ENCODE measurements around the gene SF1.
A peak's percentile ranks its signal among the peaks of the same experiment; 100 is the strongest.

Gene SF1

GRCh38 chr11:64744544-64745188, 33.7 kb downstream of the SF1 start:
- no peak for TF ChIP-seq POLR2A (IDR thresholded peaks at IDR 0.05; ENCODE audit: low read depth, low read length)
- FAIRE-seq (no peak), DNase-seq (ENCODE audit: insufficient read length, low spot score) (no peak)

- no peak for TF ChIP-seq POLR2A (IDR thresholded peaks at IDR 0.05; ENCODE audit: low read depth, low read length)
- DNase-seq (ENCODE audit: insufficient read length, low spot score): peak; percentile 80
- no peak for FAIRE-seq
Measured at GRCh38 chr11:64743591-64744543, 34.5 kb downstream of the SF1 start, which contains the start of gene RASGRP2. RASGRP2 (minus strand) TSS chr11:64744142; CDS start chr11:64742866, 1,276 bp downstream.

- FAIRE-seq (no peak), DNase-seq (ENCODE audit: insufficient read length, low spot score) (peak; percentile 96)
- TF ChIP-seq POLR2A (IDR thresholded peaks at IDR 0.05; ENCODE audit: low read depth, low read length): no peak
Measured at GRCh38 chr11:64742889-64743590, 35.3 kb downstream of the SF1 start.

- no peak for DNase-seq (ENCODE audit: insufficient read length, low spot score)
- FAIRE-seq: no peak
- TF ChIP-seq POLR2A (IDR thresholded peaks at IDR 0.05; ENCODE audit: low read depth, low read length): no peak
Measured at GRCh38 chr11:64742087-64742888, 36.1 kb downstream of the SF1 start.

GRCh38 chr11:64741375-64742086, 36.8 kb downstream of the SF1 start:
- no peak for TF ChIP-seq POLR2A (IDR thresholded peaks at IDR 0.05; ENCODE audit: low read depth, low read length)
- FAIRE-seq (no peak), DNase-seq (ENCODE audit: insufficient read length, low spot score) (no peak)

- no peak for TF ChIP-seq POLR2A (IDR thresholded peaks at IDR 0.05; ENCODE audit: low read depth, low read length)
- FAIRE-seq (no peak), DNase-seq (ENCODE audit: insufficient read length, low spot score) (no peak)
Measured at GRCh38 chr11:64739871-64740270, 38.5 kb downstream of the SF1 start.

- FAIRE-seq (no peak), DNase-seq (ENCODE audit: insufficient read length, low spot score) (no peak)
- no peak for TF ChIP-seq POLR2A (IDR thresholded peaks at IDR 0.05; ENCODE audit: low read depth, low read length)
Measured at GRCh38 chr11:64736654-64737053, 41.7 kb downstream of the SF1 start.

GRCh38 chr11:64735725-64736259, 42.5 kb downstream of the SF1 start:
- FAIRE-seq: no peak
- no peak for DNase-seq (ENCODE audit: insufficient read length, low spot score)
- TF ChIP-seq POLR2A (IDR thresholded peaks at IDR 0.05; ENCODE audit: low read depth, low read length): no peak

GRCh38 chr11:64734811-64735724, 43.3 kb downstream of the SF1 start:
- no peak for TF ChIP-seq POLR2A (IDR thresholded peaks at IDR 0.05; ENCODE audit: low read depth, low read length)
- FAIRE-seq: no peak

GRCh38 chr11:64731601-64732000, 46.7 kb downstream of the SF1 start:
- FAIRE-seq: no peak
- no peak for DNase-seq (ENCODE audit: insufficient read length, low spot score)
- TF ChIP-seq POLR2A (IDR thresholded peaks at IDR 0.05; ENCODE audit: low read depth, low read length): no peak

More at GRCh38 chr11:64734811-64735724, 43.3 kb downstream of the SF1 start:
- no peak for DNase-seq (ENCODE audit: insufficient read length, low spot score)

GRCh38 chr11:64729851-64730382, 48.4 kb downstream of the SF1 start:
- DNase-seq (ENCODE audit: insufficient read length, low spot score): no peak
- TF ChIP-seq POLR2A (IDR thresholded peaks at IDR 0.05; ENCODE audit: low read depth, low read length): no peak
- no peak for FAIRE-seq
